ENCODE results near the gene NKAIN1.
"Not testable (repeated sequence)": the region's sequence is repeated elsewhere in the genome, so short reads cannot be mapped to it uniquely, and the experiment has no call there.

The NKAIN1 gene

DNA sequence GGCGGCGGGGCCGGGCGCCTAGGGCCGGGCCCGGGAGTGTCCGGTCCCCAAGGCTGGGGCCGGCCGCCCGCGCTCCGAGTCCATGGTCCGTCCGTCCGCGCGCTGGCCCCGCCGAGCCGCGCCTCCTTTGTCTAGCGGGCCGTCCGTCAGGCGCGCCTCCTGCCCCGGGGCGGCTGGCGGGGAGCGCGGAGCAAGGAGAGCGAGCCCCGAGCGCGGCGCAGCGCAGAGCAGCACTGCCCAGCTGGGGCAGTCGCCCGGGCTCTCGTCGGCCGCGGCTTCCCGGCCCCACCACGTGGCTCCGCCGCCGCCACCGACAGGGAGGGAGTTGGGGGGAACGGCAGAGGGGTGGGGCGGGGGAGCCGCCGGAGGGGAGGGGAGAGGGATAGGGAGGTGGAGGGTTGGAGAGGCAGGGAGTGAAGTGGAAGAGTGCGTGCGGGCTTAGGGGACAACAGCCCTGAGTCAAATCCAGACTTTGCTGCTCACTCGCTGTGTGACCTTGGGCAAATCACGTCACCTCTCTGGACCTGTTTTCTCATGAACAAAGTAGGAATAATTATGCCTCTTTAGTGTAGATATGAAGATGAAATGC, at the start of gene NKAIN1:
TSS of gene NKAIN1 (minus strand) at position 235 of the 589 bp plus-strand sequence. CDS start 340 bp downstream, outside the sequence.
- TF ChIP-seq, protein P1, sequence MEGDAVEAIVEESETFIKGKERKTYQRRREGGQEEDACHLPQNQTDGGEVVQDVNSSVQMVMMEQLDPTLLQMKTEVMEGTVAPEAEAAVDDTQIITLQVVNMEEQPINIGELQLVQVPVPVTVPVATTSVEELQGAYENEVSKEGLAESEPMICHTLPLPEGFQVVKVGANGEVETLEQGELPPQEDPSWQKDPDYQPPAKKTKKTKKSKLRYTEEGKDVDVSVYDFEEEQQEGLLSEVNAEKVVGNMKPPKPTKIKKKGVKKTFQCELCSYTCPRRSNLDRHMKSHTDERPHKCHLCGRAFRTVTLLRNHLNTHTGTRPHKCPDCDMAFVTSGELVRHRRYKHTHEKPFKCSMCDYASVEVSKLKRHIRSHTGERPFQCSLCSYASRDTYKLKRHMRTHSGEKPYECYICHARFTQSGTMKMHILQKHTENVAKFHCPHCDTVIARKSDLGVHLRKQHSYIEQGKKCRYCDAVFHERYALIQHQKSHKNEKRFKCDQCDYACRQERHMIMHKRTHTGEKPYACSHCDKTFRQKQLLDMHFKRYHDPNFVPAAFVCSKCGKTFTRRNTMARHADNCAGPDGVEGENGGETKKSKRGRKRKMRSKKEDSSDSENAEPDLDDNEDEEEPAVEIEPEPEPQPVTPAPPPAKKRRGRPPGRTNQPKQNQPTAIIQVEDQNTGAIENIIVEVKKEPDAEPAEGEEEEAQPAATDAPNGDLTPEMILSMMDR (IDR thresholded peaks at IDR 0.05; ENCODE audit: low read depth, low read length): no peak
- no peak for DNase-seq (ENCODE audit: extremely low read depth, low read depth)

DNA sequence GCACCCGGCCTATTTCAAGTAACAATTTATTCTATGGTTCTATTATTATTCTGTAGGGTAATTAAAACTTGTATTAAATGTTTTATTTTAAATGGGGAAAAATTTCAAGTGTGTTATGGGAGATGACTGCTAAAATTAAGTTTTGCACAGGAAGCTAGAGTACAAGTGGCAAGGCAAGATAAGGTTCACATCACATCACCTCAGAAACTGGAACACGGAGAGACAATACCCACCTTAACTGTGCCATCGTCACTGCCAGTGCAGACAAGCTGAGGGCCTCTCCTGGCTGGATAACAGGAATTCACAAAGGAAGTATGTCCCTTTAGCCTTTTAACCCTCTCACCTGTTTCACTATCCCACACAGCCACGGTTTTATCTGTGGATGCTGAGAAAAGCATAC, 49.3 kb upstream of the NKAIN1 start:
- TF ChIP-seq, protein P1 (IDR thresholded peaks at IDR 0.05; ENCODE audit: low read depth, low read length): no peak
- no peak for DNase-seq (ENCODE audit: extremely low read depth, low read depth)

DNA sequence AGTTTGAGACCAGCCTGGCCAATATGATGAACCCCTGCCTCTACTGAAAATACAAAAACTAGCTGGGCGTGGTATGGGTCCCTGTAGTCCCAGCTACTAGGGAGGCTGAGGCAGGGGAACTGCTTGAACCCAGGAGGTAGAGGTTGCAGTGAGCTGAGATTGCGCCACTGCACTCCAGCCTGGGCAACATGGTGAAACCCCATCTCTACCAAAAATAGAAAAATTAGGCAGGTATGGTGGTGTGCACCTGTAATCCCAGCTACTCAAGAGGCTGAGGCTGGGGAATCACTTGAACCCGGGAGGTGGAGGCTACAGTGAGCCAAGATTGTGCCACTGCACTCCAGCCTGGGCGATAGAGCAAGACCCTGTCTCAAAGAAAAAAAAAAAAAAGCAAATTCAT, 48.1 kb upstream of the NKAIN1 start:
- not testable (repeated sequence) for DNase-seq (ENCODE audit: extremely low read depth, low read depth)

DNA sequence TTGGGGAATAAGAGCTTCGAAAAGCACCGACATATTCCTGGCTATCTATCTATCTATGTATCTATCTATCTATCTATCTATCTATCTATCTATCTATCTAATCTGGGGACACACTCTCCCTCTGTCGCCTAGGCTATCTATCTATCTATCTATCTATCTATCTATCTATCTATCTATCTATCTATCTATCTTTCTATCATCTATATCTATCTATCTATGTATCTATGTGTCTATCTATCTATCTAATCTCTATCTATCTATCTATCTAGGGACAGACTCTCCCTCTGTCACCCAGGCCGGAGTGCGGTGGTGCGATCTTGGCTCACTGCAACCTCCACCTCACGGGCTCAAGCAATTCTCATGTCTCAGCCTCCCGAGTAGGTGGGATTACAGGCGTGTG, 42.7 kb upstream of the NKAIN1 start:
- not testable (repeated sequence) for DNase-seq (ENCODE audit: extremely low read depth, low read depth)

DNA sequence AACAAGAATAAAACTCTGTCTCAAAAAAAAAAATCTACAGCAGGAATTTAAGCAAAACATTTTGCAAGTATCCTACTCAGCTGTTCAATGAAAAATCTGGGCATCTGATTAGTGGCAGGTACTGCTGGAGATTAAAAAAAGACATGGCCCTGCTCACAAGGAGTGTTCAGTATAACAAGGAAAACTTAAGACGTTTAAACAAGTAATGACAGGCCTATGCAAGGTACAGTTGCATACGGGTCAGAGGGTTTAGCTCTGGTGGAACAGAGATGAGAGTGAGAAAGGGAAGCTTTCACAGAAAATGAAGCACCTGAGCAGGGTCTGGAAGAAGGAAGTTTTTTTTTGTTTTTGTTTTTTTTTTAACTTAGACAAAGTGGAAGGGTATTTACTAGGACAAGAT, 33.9 kb upstream of the NKAIN1 start:
- TF ChIP-seq, protein P1 (IDR thresholded peaks at IDR 0.05; ENCODE audit: low read depth, low read length): no peak

DNA sequence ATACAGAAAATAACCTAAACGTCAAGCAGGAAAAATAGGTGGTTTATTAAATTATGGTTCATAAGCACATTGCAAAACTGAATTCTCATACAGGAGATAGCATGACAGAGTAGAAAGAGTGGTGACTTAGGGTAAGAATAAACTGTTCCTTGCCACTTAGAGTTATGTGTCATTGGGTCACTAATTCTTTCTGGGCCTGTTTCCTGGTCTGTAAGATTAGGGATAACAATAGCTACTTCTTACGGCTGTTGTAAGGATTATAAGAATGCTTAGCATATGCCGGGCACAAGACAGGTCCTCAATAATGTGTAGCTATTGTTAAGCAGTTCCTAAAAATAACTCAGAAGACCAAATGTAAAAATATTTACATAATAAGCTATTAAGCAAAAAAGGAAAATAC, 32.7 kb upstream of the NKAIN1 start:
- TF ChIP-seq, protein P1 (IDR thresholded peaks at IDR 0.05; ENCODE audit: low read depth, low read length): no peak
- no peak for DNase-seq (ENCODE audit: extremely low read depth, low read depth)

More for the DNA sequence above, 33.9 kb upstream of the NKAIN1 start:
- no peak for DNase-seq (ENCODE audit: extremely low read depth, low read depth)

DNA sequence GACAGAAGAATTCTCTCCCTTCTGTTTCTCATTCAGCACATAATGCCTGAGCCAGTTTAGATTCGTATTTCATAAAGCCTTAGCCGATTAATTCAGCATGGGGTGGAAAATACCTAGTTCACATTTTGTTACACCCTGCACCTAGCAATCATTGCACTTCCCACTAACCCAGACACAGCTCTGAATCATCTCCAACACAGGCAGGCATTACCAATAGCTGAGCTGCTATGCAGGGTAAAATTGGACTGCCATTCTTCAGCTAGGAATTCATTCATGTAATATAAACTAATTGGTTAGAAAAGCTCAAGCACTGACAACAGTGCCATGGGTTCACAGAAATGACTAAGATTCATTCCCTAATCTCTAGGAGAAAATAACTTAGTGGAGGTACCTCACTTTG, 26.9 kb upstream of the NKAIN1 start:
- TF ChIP-seq, protein P1 (IDR thresholded peaks at IDR 0.05; ENCODE audit: low read depth, low read length): no peak
- no peak for DNase-seq (ENCODE audit: extremely low read depth, low read depth)

DNA sequence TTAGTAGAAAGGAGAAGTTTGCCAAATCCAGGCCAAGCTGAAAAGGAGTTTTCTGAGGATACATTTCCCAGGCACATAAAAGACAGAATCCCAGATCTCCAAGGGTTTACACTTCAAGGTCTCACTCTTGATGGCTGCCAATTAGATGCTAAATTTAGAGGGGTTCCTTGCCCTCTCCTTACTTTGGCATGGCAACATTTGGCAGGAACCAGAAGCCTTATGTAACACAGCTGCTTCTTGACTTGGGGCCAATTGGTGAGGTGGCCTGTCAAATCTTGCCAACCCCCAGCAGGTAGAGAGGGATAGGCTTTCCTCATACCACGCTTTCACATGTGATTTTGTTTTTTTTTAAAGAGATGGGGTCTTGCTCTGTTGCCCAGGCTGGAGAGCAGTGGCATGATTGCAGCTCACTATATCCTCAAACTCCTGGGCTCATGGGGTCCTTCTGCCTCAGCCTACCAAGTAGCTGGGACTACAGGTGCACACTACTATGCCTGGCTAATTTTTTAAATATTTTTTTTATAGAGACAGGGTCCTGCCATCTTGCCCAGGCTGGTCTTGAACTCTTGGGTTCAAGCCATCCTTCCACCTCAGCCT, 25.2 kb upstream of the NKAIN1 start:
- TF ChIP-seq, protein P1 (IDR thresholded peaks at IDR 0.05; ENCODE audit: low read depth, low read length): no peak
- DNase-seq (ENCODE audit: extremely low read depth, low read depth): no peak

All from AG09319 (cell line).